HEK293T (cell line): Measurements from ENCODE around the gene IREB2.

Experiments
- CTCF ChIA-PET: fragments of 350-600 bp; formaldehyde crosslinking; extraction: SDS; loops from one replicate; lab custom pipeline; 2021; ENCODE audit warnings: antibody characterized with exemption, inconsistent platforms; lab: Yijun Ruan, JAX
- POLR2A ChIA-PET: fragments of 350-600 bp; formaldehyde crosslinking; extraction: SDS; loops from one replicate; lab custom pipeline; 2020; ENCODE audit warnings: antibody characterized with exemption, inconsistent platforms; lab: Yijun Ruan, JAX
- DNase-seq: peaks from one replicate; pipeline ENCODE4 v3.0.0; 2012; ENCODE audit warnings: mixed read lengths; ENCODE audit errors: extremely low spot score
- ARNT ChIP-seq: fragments of 450-650 bp; IDR thresholded peaks from 2 replicates; pipeline ENCODE4 v1.6.1; 2017; ENCODE audit warnings: mild to moderate bottlenecking
- BHLHE40 ChIP-seq: fragments of 450-650 bp; IDR thresholded peaks from 2 replicates; pipeline ENCODE4 v1.6.1; 2016; ENCODE audit warnings: mild to moderate bottlenecking, moderate library complexity, borderline replicate concordance
- CTBP1 ChIP-seq: fragments of 450-650 bp; IDR thresholded peaks from 2 replicates; pipeline ENCODE4 v1.6.1; 2016; ENCODE audit warnings: borderline replicate concordance
- ELF4 ChIP-seq: fragments of 450-650 bp; IDR thresholded peaks from 2 replicates; pipeline ENCODE4 v1.6.1; 2017; ENCODE audit warnings: antibody characterized with exemption
- FOXA1 ChIP-seq: fragments of 450-650 bp; IDR thresholded peaks from 2 replicates; pipeline ENCODE4 v1.6.1; 2016; ENCODE audit warnings: mild to moderate bottlenecking
- FOXK2 ChIP-seq: fragments of 450-650 bp; IDR thresholded peaks from 2 replicates; pipeline ENCODE4 v1.6.1; 2016; ENCODE audit warnings: mild to moderate bottlenecking
- FOXM1 ChIP-seq: fragments of 450-650 bp; IDR thresholded peaks from 2 replicates; pipeline ENCODE4 v1.6.1; 2017; ENCODE audit warnings: mild to moderate bottlenecking, borderline replicate concordance
- HDGF ChIP-seq: fragments of 450-650 bp; IDR thresholded peaks from 2 replicates; pipeline ENCODE4 v1.6.1; 2017; ENCODE audit warnings: antibody characterized with exemption, borderline replicate concordance
- L3MBTL2 ChIP-seq: fragments of 450-650 bp; conservative IDR thresholded peaks from 2 replicates; pipeline ENCODE4 v1.6.1; 2016; ENCODE audit warnings: mild to moderate bottlenecking
- LEF1 ChIP-seq: fragments of 450-650 bp; IDR thresholded peaks from 2 replicates; pipeline ENCODE4 v1.6.1; 2017; ENCODE audit warnings: mild to moderate bottlenecking, borderline replicate concordance
- NFRKB ChIP-seq: fragments of 450-650 bp; IDR thresholded peaks from 2 replicates; pipeline ENCODE4 v1.6.1; 2016; ENCODE audit warnings: mild to moderate bottlenecking, moderate library complexity
- PKNOX1 ChIP-seq: fragments of 450-650 bp; IDR thresholded peaks from 2 replicates; pipeline ENCODE4 v1.6.1; 2016
- SP1 ChIP-seq: fragments of 450-650 bp; IDR thresholded peaks from 2 replicates; pipeline ENCODE4 v1.6.1; 2017
- SUZ12 ChIP-seq: fragments of 450-650 bp; IDR thresholded peaks from 2 replicates; pipeline ENCODE4 v1.6.1; 2016; ENCODE audit warnings: mild to moderate bottlenecking
- TARDBP ChIP-seq: fragments of 450-650 bp; IDR thresholded peaks from 2 replicates; pipeline ENCODE4 v1.6.1; 2016
- ZNF384 ChIP-seq: fragments of 450-650 bp; IDR thresholded peaks from 2 replicates; pipeline ENCODE4 v1.6.1; 2016

The IREB2 gene

GRCh38 chr15:78417754-78418630 lies 20.0 kb upstream of the IREB2 start:
- ChIA-PET CTCF (interaction anchor here (0.6 to 1.4 kb wide), 6 partner anchors 15 to 330 kb away, joined by 3 to 4 read pairs (median 3); no protein-coding TSS in a partner anchor), POLR2A (interaction anchor here (0.8 to 3.6 kb wide), 4 partner anchors 10 to 118 kb away, joined by 3 to 27 read pairs (median 9); partner anchors contain the start of genes IREB2 and SKIC8)
- no peak for DNase-seq

GRCh38 chr15:78418686-78419085 lies 19.3 kb upstream of the IREB2 start:
- POLR2A ChIA-PET, result interaction anchor here (0.6 to 3.6 kb wide), 5 partner anchors 10 to 124 kb away, joined by 3 to 27 read pairs (median 3); partner anchors contain the start of genes IREB2 and SKIC8
- TF ChIP-seq NFRKB (no peak), ELF4 (no peak), TARDBP (no peak), FOXK2 (no peak), FOXM1 (no peak), ARNT (no peak), FOXA1 (no peak), SUZ12 (no peak), LEF1 (no peak), PKNOX1 (no peak), ZNF384 (no peak), SP1 (no peak), L3MBTL2 (no peak), CTBP1 (no peak), HDGF (no peak), BHLHE40 (no peak)
- DNase-seq, result no peak
- CTCF ChIA-PET, result interaction anchor here (0.5 to 1.4 kb wide), 4 partner anchors 15 to 110 kb away, joined by 3 to 4 read pairs (median 3); no protein-coding TSS in a partner anchor

More at GRCh38 chr15:78417754-78418630, 20.0 kb upstream of the IREB2 start:
- TF ChIP-seq FOXM1 (no peak), ARNT (no peak), PKNOX1 (no peak), ZNF384 (no peak), ELF4 (no peak)

DNA sequence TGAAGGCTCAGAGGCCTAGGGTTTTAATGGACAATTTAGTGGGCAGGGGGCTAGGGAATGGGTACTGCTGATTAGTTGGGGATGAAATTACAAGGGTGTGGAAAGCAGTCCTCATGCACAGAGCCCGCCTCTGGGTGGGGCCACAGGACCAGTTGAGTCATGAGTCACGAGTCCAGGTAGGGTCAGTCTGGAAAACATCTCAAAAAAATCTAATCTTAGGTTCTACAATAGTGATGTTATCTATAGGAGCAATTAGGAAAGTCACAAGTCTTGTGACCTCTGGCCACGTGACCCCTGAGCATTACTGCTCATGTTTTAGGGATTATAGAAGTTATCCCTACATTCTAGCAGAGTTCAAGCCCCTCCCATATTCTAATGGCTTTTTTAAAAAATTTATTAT lies 18.6 kb upstream of the IREB2 start:
- CTCF ChIA-PET, result interaction anchor here (0.5 kb wide), 1 partner anchor 62 kb away, joined by 3 read pairs; no protein-coding TSS in a partner anchor
- DNase-seq, result no peak
- no peak for TF ChIP-seq TARDBP
- TF ChIP-seq PKNOX1, result no peak
- no peak for TF ChIP-seq ARNT
- TF ChIP-seq CTBP1, result no peak
- TF ChIP-seq L3MBTL2, result no peak
- no peak for TF ChIP-seq SUZ12
- no peak for TF ChIP-seq FOXA1
- TF ChIP-seq FOXM1, result no peak
- no peak for TF ChIP-seq HDGF
- no peak for TF ChIP-seq ZNF384
- no peak for TF ChIP-seq FOXK2
- TF ChIP-seq SP1, result no peak
- TF ChIP-seq LEF1, result no peak
- TF ChIP-seq NFRKB, result no peak
- no peak for TF ChIP-seq ELF4
- TF ChIP-seq BHLHE40, result no peak
- POLR2A ChIA-PET, result interaction anchor here (0.6 to 3.6 kb wide), 3 partner anchors 19 to 125 kb away, joined by 3 to 27 read pairs (median 15); partner anchors contain the start of genes IREB2 and SKIC8

GRCh38 chr15:78420220-78420619 lies 17.8 kb upstream of the IREB2 start:
- POLR2A ChIA-PET, result no interaction called here

DNA sequence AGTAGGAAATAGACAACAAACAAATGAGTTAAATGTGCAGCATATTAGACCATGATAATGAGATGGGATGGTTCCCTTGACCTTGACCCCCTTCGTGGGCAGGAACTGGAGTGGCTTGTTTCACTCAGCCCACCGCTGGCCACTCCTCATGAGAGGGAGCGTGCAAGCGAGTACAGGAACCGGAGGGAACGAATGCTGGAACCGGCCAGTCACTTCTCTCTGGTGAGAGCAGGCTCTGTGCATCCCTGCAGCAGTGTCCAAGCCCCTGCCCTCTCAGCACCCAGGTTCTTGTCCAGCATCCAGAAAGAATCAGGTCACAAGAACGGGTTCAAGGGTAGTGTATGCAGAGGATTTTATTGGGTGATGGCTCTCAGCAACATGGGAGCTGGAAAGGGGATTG lies 17.2 kb upstream of the IREB2 start:
- POLR2A ChIA-PET, result no interaction called here
- CTCF ChIA-PET, result interaction anchor here (0.9 to 2.6 kb wide), 2 partner anchors 9 to 112 kb away, joined by 3 to 18 read pairs; no protein-coding TSS in a partner anchor
- no peak for TF ChIP-seq ZNF384
- TF ChIP-seq SUZ12, result no peak
- no peak for TF ChIP-seq FOXK2
- no peak for TF ChIP-seq ELF4
- no peak for TF ChIP-seq FOXA1
- no peak for TF ChIP-seq NFRKB
- TF ChIP-seq FOXM1, result no peak
- TF ChIP-seq BHLHE40, result no peak
- no peak for TF ChIP-seq TARDBP
- no peak for TF ChIP-seq CTBP1
- no peak for DNase-seq

More at GRCh38 chr15:78420220-78420619, 17.8 kb upstream of the IREB2 start:
- no peak for DNase-seq
- no peak for TF ChIP-seq ZNF384
- no peak for TF ChIP-seq CTBP1
- no peak for TF ChIP-seq ARNT
- CTCF ChIA-PET, result no interaction called here
